SH-SY5Y (cell line): ENCODE measurements around the gene GPC3.

Experiments
- GATA2 ChIP-seq: IDR thresholded peaks from 2 replicates; pipeline ENCODE4 v1.6.1; 2011; ENCODE audit warnings: mild to moderate bottlenecking, low read depth, low read length
- GATA3 ChIP-seq: IDR thresholded peaks from 2 replicates; pipeline ENCODE4 v1.6.1; 2011; ENCODE audit warnings: low read depth, mild to moderate bottlenecking, low read length, moderate library complexity

- TF ChIP-seq GATA2 (no peak), GATA3 (no peak)
These were observed 127.6 kb downstream of the GPC3 start for GRCh38 chrX:133857640-133858269.
